ENCODE measurements around the gene TRIM68. TPM values are rescaled to one million over a fixed set of nuclear protein-coding genes. Genes with fewer than 3 reads are reported as not detected.

Gene TRIM68
- polyA plus RNA-seq, 1 donor (not counting 4 experiments of a cell fraction or from before 2014, with no cell fraction given) = 6.5 TPM

- H3K4me1 ChIP-seq (ENCODE audit: control insufficient read depth, extremely low read depth, insufficient read depth, low read length) = no peaks in the 10 kb centered on the region
- no peak overlapping the region for H3K4me2 ChIP-seq (ENCODE audit: control insufficient read depth, extremely low read depth, insufficient read depth, low read depth, low read length)
- H3K4me3 ChIP-seq (ENCODE audit: control insufficient read depth in 2 of 3, extremely low read depth in 1 of 3, insufficient read depth in 2 of 3, low read depth in 1 of 3, low read length in 3 of 3) = no peak overlapping the region
- H3K9ac ChIP-seq (ENCODE audit: control insufficient read depth, extremely low read depth, insufficient read depth, low read length) = no peak overlapping the region
- DNase-seq (ENCODE audit: low read depth, low spot score) (no peak), FAIRE-seq (no peak)
- peaks cover 6% of the 10 kb centered on the region for H3K27me3 ChIP-seq (ENCODE audit: control insufficient read depth, extremely low read depth, insufficient read depth, low read length)
- no peak for TF ChIP-seq CTCF (optimal IDR thresholded peaks at IDR 0.05 in 1 of 3, IDR thresholded peaks at IDR 0.05 in 1 of 3, conservative IDR thresholded peaks at IDR 0.05 in 1 of 3; ENCODE audit: extremely low read depth in 1 of 3, insufficient read depth in 2 of 3, low read length in 3 of 3)
- no peak for TF ChIP-seq EZH2 (IDR thresholded peaks at IDR 0.05; ENCODE audit: low read length)
- no peaks in the 10 kb centered on the region for H3K9me1 ChIP-seq (ENCODE audit: control insufficient read depth, extremely low read depth, insufficient read depth, low read length)
- H4K20me1 ChIP-seq (ENCODE audit: control insufficient read depth, extremely low read depth, insufficient read depth, low read length) = no peaks in the 10 kb centered on the region
- H3K9me3 ChIP-seq (ENCODE audit: control insufficient read depth, low read depth, low read length) = no peaks in the 10 kb centered on the region
- H3K27ac ChIP-seq (ENCODE audit: control insufficient read depth, insufficient read depth, low read length) = no peak overlapping the region
- no peaks in the 10 kb centered on the region for H3K79me2 ChIP-seq (ENCODE audit: control insufficient read depth, insufficient read depth, low read length)
- H2AFZ ChIP-seq (ENCODE audit: control insufficient read depth, low read length) = no peak overlapping the region
- dilution Hi-C loops (cut with MboI; ENCODE audit: extremely low pct_ligation_motif_present, low sequenced_read_pairs) = no loop called here
- H3K36me3 ChIP-seq (ENCODE audit: control insufficient read depth in 2 of 2, extremely low read depth in 1 of 2, insufficient read depth in 2 of 2, low read length in 2 of 2) = no peaks in the 10 kb centered on the region
Measured at GRCh38 chr11:4636136-4636535, 28.1 kb upstream of the TRIM68 start.

- peak; percentile 66 to 79 (median 68) for TF ChIP-seq CTCF (optimal IDR thresholded peaks at IDR 0.05 in 1 of 3, IDR thresholded peaks at IDR 0.05 in 1 of 3, conservative IDR thresholded peaks at IDR 0.05 in 1 of 3; ENCODE audit: extremely low read depth in 1 of 3, insufficient read depth in 2 of 3, low read length in 3 of 3)
- no peak for TF ChIP-seq EZH2 (IDR thresholded peaks at IDR 0.05; ENCODE audit: low read length)
- Histone ChIP-seq H3K9me1 (ENCODE audit: control insufficient read depth, extremely low read depth, insufficient read depth, low read length) (no peaks in the 10 kb centered on the region), H2AFZ (ENCODE audit: control insufficient read depth, low read length) (no peak overlapping the region), H3K36me3 (ENCODE audit: control insufficient read depth in 2 of 2, extremely low read depth in 1 of 2, insufficient read depth in 2 of 2, low read length in 2 of 2) (no peaks in the 10 kb centered on the region), H3K9me3 (ENCODE audit: control insufficient read depth, low read depth, low read length) (no peaks in the 10 kb centered on the region), H3K79me2 (ENCODE audit: control insufficient read depth, insufficient read depth, low read length) (no peaks in the 10 kb centered on the region), H3K4me3 (ENCODE audit: control insufficient read depth in 2 of 3, extremely low read depth in 1 of 3, insufficient read depth in 2 of 3, low read depth in 1 of 3, low read length in 3 of 3) (no peak overlapping the region), H3K4me1 (ENCODE audit: control insufficient read depth, extremely low read depth, insufficient read depth, low read length) (no peaks in the 10 kb centered on the region), H3K27me3 (ENCODE audit: control insufficient read depth, extremely low read depth, insufficient read depth, low read length) (no peaks in the 10 kb centered on the region), H3K4me2 (ENCODE audit: control insufficient read depth, extremely low read depth, insufficient read depth, low read depth, low read length) (no peak overlapping the region), H3K27ac (ENCODE audit: control insufficient read depth, insufficient read depth, low read length) (no peak overlapping the region), H3K9ac (ENCODE audit: control insufficient read depth, extremely low read depth, insufficient read depth, low read length) (no peak overlapping the region), H4K20me1 (ENCODE audit: control insufficient read depth, extremely low read depth, insufficient read depth, low read length) (no peaks in the 10 kb centered on the region)
- no peak for DNase-seq (ENCODE audit: low read depth, low spot score)
- dilution Hi-C loops (cut with MboI; ENCODE audit: extremely low pct_ligation_motif_present, low sequenced_read_pairs) = no loop called here
- peak; percentile 69 for FAIRE-seq
Measured at GRCh38 chr11:4626207-4627099, 18.4 kb upstream of the TRIM68 start.
